HG02938 (cell line): Measurements from ENCODE around the gene ATP9A.
"Not testable (repeated sequence)": the region's sequence is repeated elsewhere in the genome, so short reads cannot be mapped to it uniquely, and the experiment has no call there.

Experiments
- ATAC-seq: cut with Tn5 transposase; IDR thresholded peaks from one replicate; pipeline ENCODE4 v1.9.1; 2021; ENCODE audit warnings: mild to moderate bottlenecking, moderate library complexity; ENCODE audit not compliant: unreplicated experiment

Gene ATP9A, protein sequence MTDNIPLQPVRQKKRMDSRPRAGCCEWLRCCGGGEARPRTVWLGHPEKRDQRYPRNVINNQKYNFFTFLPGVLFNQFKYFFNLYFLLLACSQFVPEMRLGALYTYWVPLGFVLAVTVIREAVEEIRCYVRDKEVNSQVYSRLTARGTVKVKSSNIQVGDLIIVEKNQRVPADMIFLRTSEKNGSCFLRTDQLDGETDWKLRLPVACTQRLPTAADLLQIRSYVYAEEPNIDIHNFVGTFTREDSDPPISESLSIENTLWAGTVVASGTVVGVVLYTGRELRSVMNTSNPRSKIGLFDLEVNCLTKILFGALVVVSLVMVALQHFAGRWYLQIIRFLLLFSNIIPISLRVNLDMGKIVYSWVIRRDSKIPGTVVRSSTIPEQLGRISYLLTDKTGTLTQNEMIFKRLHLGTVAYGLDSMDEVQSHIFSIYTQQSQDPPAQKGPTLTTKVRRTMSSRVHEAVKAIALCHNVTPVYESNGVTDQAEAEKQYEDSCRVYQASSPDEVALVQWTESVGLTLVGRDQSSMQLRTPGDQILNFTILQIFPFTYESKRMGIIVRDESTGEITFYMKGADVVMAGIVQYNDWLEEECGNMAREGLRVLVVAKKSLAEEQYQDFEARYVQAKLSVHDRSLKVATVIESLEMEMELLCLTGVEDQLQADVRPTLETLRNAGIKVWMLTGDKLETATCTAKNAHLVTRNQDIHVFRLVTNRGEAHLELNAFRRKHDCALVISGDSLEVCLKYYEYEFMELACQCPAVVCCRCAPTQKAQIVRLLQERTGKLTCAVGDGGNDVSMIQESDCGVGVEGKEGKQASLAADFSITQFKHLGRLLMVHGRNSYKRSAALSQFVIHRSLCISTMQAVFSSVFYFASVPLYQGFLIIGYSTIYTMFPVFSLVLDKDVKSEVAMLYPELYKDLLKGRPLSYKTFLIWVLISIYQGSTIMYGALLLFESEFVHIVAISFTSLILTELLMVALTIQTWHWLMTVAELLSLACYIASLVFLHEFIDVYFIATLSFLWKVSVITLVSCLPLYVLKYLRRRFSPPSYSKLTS

DNA sequence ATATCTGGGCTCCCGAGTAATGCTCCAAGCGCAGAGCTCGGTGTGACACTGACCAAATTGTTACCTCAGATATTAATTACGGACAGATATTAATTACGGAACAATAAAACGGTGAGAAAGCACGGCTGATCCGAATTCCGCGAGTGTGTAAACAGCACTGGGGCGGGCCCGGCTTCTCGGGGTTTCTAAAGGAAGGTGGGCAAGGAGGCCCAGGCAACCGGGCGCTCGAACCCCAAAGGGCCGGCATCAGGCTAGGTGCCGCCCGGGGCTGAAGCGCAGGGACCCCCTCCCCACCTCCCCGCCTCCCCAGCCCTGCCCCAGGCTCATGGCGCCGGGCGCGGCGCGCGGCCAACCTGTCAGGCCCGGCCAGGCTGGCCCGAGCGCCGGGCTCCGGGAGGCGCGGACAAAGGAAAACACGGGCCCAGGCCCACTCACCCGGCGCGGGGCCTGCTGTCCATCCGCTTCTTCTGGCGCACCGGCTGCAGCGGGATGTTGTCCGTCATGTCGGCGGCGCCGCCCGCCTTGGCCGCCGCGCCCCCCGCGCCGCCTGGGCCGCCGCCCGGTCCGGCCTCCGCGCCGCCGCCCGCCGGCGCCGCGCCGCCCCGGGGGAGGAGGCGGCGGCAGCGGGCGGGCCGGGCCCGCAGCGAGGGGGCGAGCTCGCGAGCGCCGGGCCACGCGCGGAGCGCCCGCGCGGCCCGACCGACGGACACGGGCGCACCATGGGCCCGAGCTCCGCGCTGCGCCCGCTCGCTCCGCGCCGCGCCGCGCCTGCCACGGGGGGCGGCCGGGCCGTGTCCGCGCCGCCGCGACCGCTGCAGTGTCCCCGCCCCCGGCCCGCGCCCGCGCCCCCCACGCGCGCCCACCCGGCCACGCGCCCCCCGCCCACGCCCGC lies at the start of gene ATP9A:
TSS of gene ATP9A (minus strand) at position 524 of the 892 bp plus-strand sequence. CDS start at position 503, 21 bp downstream.
- no peak for ATAC-seq

DNA sequence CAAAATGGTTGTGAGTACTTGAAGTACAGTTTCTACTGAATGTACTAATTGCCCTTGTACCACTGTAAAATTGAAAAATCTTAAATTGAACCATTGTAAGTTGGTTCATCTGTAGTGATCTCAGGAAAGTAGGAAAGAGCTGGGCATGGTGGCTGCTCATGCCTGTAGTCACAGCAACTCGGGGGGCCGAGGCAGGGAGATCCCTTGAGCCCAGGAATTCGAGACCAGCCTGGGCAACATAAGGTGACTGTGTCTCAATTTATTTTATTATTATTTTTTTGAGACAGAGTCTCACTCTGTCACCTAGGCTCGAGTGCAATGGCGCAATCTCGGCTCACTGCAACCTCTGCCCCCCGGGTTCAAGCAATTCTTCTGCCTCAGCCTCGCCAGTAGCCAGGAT lies 48.7 kb upstream of the ATP9A start:
- not testable (repeated sequence) for ATAC-seq

DNA sequence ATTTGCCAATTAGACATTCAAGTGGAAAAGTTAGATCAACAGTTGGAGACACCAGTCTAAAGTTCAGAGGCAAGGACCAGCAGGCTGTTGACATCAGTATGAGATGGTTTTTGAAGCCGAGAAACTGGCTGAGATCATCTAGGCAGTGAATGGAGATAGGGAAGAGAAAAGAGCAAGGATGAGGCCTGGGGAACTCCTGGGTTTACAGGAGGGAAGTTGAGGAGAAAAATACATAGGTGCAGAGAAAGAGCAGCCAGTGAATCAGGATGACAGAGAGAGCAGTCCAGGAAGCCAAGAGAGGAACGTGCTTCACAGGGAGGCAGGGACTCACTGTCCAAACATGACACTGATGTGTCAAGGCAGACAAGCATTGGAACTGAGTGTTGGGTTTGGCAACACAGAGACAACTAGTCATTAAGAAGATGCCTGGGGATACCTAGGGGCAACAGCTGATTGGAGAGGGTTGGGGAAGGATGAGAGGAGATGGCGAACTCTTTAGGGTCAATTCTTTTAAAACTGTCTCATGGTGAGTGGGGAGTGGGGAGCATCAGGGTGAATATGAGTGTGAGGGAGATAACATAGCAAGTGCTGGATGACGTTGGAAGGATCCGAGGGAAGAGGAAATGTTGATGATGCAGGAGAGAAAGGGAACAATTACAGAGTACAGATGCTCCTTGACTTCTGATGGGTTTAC lies 47.3 kb upstream of the ATP9A start:
- ATAC-seq, result no peak

DNA sequence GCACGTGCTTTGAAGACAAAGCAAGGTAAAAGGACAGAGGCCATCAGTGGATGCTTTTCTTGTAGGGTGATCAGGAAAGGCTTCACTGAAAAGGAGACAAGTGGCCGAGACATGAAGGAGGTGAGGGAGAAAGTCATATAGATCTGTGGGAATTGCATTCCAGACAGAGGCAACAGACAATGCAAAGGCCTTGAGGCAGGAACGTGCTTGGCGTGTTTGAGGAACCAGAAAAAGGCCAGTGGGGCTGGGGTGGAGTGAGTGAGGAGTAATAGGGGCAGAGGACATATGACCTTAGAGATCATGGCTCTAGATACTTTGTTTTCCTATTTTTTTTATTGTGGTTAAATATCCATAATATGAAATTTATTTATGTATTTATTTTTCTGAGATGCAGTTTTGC lies 44.7 kb upstream of the ATP9A start:
- ATAC-seq, result no peak

DNA sequence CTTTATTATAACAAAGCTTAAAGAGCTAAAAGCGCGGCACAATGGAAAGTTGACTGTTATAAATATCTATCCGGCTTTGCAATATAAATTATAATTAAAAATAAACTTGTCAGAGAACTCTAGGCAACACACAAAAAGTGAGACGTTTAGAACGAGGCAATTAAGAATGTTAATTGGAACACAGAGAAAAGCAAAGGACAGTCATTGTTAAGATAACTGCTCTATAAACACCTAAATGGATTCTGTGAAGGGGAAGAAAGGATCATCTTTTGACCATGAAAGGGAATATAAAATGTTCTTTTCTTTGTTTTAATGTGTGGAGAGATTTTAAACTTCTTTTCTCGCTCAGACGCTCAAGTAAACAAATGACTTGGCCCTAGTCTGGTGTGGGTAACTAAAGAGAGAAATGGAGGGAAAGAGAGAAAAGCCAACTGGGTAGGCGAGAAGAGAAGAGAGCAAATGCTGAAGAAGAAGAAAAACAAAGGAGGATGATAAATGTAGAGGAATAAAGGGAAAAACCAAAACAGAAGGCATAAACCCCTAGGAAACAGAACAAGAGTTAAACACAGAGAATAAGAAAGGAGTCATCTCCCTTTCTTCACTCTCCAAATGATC lies 43.4 kb upstream of the ATP9A start:
- ATAC-seq, result no peak

DNA sequence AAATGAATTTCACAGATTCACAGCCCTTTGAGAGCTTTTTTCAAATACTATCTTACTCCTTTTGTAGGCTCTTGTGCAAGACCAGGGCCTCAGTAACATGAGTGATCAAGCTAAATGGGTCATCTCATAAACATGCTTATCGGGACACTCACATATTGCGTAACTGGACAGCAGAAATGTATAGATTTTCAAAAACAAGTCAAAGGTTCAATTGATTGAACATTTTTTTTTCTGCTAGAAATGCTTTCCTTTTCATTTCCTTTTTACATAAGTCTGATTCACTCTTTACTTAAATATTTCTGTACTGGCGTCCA lies 42.8 kb upstream of the ATP9A start:
- no peak for ATAC-seq

DNA sequence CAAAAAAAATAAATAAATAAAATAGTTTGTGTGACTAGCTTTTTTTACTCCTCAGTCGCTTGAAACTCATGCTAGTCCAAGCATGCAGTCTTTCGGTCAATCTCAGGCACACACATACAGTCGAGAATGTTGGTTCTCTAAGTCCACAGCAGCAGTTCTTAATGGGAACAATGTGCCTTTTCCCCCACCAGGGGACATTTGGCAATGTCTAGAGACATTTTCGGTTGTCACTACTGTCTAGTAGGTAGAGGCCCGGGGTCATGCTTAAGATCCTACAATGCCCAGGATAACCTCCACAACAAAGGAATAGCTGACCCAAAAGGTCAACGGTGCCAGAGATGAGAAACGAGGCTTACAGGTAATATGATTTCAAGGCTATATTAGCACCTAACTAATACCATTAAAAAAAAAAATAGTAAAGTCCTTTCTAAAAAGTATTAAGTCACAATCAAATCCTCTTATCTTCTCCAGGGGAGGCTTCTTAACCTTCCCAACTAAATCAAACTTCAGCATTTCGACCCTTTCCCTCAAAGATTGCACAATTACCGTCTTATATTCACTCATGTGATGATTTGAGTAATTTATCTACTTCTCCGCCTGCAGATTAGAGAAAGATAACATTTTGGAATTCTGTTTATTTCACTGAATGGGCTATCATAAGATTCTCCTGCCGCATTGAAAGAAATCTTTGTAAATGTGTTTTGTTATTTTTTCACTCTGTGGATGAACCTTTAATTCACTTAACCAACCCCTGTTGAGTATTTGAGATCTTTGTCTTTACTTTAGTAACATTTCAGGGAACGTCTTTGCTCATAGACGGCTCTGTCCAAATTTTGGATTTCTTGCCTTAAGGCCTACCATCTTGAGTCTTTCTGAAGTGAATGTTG lies 42.2 kb upstream of the ATP9A start:
- ATAC-seq, result no peak

DNA sequence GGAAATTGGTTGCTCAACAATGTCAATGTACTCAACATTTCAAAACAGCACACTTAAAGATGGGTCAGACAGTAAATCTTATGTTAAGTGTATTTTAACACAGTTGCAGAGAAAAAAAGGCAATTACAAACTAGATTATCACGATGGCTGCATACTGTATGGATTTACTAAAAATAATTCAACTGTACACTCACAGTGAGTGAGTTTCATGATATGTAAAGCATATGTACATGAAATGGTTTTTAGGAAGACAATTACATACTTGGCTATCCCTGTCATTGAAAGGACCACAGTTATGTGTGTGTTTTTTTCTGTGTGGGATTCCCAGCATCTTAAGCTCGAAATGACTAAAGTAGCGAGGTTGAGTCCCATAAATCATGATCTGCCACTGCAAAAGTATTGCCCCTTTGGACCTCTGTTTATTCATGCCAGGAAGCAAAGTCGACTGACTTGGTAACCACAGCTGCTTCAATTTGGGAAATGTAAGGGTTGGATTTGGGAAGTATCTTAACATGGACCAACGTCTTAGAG lies 39.6 kb upstream of the ATP9A start:
- no peak for ATAC-seq

DNA sequence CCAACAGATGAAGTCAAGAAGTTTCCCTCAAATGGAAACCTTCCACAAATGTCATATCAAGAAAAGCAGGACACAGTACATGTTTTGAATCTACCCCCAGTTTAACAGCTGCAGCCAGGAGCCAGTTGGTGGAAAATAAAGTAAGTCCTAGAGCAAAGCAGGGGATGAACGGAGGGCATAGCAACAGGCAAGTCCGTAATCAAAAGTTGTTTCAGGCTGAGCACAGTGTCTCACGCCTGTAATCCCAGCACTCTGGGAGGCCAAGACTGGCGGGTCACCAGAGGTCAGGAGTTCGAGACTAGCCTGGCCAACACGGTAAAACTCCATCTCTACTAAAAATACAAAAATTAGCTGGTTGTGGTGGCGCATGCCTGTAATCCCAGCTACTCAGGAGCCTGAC lies 36.6 kb upstream of the ATP9A start:
- ATAC-seq, result no peak

DNA sequence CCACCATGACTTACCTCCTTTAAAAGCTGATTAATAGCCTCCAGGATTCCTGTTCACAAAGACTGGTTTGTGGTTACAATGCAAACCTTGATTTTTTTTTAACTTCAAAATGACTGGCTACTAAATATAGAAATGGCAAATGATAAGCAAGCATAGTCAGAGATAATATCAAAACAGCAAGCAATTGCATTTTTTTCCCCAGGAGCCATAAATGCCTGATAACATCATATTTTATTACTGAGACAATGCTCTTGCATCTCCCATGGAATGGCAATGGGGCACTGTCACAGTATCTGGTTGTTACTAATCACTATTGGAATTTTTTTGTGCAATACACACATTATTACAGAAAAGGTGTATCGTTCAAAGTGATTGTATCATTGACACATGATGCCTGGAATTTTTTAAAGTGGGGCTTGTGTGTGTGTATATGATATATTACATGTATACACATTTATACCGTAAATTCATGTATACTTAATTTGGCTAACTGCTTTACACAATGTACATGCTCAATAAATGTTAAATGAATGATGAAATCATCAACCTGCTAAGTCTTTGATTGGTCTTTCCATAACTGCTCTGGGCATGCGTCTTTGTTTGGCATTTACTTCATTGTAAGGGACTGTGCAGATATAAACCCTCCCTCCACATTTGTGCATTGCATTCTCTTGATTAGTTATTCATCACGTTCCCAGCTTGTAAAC lies 35.1 kb upstream of the ATP9A start:
- no peak for ATAC-seq

DNA sequence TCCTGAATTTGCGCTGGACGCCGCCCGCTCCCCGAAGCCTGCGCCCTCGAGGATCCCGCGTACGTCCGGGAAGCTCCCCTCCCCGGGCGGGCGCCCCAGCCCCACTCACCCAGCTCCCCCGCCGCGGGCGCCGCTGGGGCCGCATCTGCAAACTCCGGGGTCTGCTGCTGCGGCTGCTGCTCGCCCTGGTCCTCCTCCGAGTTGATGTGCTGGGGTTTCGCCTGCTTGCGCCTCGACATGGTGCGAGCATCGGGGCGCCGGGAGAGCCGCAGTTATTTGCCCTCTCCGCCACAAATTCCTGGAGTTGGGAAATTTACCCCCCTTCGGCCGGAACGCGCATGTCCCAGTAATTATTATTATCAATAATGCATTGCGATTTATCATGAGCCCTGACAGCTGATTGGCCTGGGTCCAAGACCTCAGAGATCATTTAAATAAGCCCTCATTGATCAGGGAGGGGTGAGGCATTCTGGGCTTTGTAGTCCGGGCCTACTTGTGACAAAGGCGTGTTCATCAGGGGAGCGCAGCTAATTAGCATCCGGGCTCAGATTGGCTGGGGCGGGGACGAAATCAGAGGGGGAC lies 34.1 kb upstream of the ATP9A start, which contains the start of gene SALL4:
TSS of gene SALL4 (minus strand) at position 352 of the 582 bp plus-strand sequence. CDS start at position 239, 113 bp downstream.
- no peak for ATAC-seq

DNA sequence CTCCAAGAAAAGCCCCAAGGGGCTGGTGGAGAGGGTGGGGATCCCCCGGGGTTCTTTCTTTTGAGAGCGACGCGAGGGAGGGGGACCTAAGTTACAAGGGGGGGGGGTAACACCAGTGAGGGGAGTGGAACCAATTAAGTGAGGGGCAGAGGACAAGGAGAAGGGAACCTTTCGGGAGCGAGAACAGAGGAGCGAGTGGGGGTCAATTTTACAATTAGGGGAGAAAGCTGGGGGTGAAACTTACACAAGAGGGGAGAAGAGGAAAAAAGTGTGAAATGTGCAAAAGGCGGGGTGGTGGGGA lies 33.6 kb upstream of the ATP9A start:
- ATAC-seq, result no peak

DNA sequence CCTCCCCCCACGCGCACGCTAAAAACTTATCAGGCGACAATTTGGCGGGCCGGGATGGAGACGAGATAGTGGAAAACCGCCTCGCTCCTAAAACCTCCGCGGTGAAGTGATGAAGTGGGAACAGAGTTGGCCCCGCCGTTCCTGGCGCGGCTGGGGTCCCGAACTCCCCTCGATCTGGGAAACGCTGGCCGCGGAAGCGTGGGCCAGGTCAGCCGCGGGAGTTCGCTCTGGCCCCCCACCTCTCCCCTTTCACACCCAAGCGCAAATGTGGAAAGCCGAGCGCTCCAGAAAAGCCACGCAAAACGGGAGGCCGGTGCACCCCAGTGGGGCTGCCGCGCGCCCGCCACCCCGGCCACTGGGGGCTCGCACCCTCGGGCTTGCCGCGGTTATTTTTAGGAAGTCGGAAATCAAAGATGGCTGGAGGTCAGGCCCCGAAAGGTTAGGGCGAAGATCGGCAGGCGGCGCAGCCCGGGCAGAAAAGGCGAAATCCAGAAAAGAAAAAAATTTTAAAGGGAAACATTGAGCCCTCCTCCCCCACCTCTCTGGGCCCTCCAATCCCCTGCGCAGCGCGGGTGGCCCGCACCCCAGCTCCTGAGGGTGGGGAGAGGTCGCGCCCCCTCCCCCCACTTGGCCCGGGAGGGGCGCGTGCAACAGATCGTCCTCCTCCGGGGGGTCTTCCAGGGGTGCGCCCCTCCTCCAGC lies 33.1 kb upstream of the ATP9A start:
- ATAC-seq, result no peak

DNA sequence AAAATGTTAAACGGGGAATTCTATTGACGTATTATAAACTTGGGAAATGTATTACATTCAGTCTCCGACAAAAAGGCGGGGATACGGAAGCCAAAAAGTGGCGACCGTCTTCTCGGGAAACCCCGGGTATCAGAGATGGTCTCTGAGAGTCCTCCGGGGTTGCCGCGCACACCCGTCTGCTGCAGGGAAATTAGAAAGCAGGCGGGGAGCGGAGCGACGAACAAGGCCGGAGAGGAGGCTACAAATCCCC lies 32.6 kb upstream of the ATP9A start:
- ATAC-seq, result no peak

DNA sequence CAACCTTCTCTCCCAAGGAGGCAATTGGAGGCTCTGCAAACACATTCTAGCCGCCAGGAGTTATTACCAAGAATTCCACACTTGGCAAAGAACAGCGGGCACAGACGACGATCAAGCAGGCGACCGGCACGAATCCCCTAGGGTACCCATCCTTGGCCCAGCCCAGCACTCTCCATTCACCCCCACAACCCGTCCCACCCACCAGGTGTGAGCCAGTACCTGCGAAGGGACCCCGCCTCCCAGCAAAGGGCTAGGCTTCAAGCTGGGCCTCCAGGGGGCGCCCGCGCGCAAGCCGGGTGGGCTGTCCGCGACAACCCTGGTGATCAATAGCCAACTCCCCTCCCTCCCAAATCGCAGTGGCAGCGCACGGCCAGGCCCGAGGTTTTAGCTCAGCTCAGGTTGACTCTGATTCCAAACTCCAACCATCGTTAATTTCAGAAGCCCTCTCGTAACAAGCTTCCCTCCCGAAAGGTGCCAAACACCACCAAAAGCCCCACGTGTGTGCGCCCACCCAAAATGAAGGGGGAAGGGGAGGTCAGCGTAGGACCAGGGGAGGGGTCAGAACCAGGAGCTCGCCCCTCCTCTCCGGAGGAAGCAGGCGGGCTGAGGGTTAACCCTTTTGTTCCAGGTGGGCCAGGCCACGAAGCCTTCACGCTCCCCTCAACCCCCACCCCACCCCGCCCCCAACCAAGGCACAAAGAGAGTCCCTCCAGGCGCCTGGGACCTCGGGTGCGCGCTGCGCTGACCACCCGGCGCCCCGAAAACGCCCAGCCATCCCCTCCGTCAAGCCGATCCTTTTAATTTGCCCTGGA lies 32.1 kb upstream of the ATP9A start:
- no peak for ATAC-seq

DNA sequence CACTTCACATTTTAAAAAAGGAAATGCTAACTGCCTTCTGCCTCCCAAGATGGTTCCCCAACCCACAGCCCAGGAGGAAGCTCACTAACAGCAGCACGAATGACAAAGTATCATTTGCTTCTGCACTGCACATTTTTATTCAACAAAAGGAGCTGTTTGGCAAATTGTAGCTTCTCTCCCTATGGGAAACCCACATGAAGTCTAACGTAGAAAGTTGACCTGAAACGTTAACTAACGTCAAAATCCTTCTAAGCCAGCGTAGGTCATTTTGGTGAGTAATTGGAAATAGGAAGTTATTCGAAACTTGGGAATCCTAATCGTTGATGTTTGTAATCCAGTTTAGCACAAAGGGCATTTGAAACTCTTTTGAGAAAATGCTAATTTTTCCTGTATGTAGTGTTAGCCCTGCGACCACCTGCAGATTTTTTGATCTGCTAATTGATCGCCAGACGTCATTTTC lies 31.2 kb upstream of the ATP9A start:
- ATAC-seq, result no peak
